Activated T-cell treated with anti-CD3 and anti-CD28 coated beads, Interleukin-2, amount 50 U/mL, for 72 hours (primary cell): ENCODE data around the gene GAGE10. TPM values are rescaled to one million over a fixed set of nuclear protein-coding genes. Genes with fewer than 3 reads are reported as not detected.

Source experiments
- ATAC-seq, 2 donors: fragments of 150-1000 bp; cut with Tn5 transposase; replicated peaks in 1 of 2; 2 replicates each; pipeline ENCODE4 v1.10.0; 2021; ENCODE audit warnings: moderate library complexity in 2 of 2, mild to moderate bottlenecking in 1 of 2
- DNase-seq, 2 donors: peaks; one replicate each; pipeline ENCODE4 v3.0.0; 2021 to 2022; ENCODE audit warnings: mixed read lengths in 1 of 2
- H3K27ac Mint-ChIP-seq: one replicate; pipeline ENCODE4 v1.8.0; 2022; ENCODE audit warnings: mild to moderate bottlenecking, moderate library complexity, mixed read lengths
- H3K27me3 Mint-ChIP-seq: one replicate; pipeline ENCODE4 v1.8.0; 2022; ENCODE audit warnings: low read depth, mixed read lengths
- H3K36me3 Mint-ChIP-seq, 2 donors: one replicate each; pipeline ENCODE4 v1.8.0; 2022; ENCODE audit warnings: mixed read lengths in 2 of 2, mild to moderate bottlenecking in 1 of 2; ENCODE audit not compliant: insufficient read depth in 2 of 2
- H3K4me1 Mint-ChIP-seq: one replicate; pipeline ENCODE4 v1.8.0; 2022; ENCODE audit warnings: low read depth, mixed read lengths
- H3K4me3 Mint-ChIP-seq, 2 donors: one replicate each; pipeline ENCODE4 v1.8.0; 2022; ENCODE audit warnings: mild to moderate bottlenecking in 2 of 2, mixed read lengths in 2 of 2, moderate library complexity in 2 of 2
- H3K9me3 Mint-ChIP-seq, 2 donors: one replicate each; pipeline ENCODE4 v1.8.0; 2022; ENCODE audit warnings: mixed read lengths in 2 of 2
- total RNA-seq, 2 donors: library from RNA; stranded (reverse); gene quantifications; one replicate each; pipeline ENCODE4 v1.2.3, GENCODE V29; 2022

Gene GAGE10, protein sequence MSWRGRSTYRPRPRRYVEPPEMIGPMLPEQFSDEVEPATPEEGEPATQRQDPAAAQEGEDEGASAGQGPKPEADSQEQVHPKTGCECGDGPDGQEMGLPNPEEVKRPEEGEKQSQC
- total RNA-seq: not detected

- Mint-ChIP-seq H3K9me3 (no peaks in the 10 kb centered on the region), H3K4me3 (no peak within 1 kb of the TSS), H3K36me3 (no peaks in the 10 kb centered on the region), H3K4me1 (peaks cover 9% of the 10 kb centered on the region), H3K27me3 (peaks cover 20% of the 10 kb centered on the region), H3K27ac (no peak within 1 kb of the TSS)
- no peak for ATAC-seq
- DNase-seq: no peak
Measured at GRCh38 chrX:49303346-49303745, at the start of gene GAGE10. GAGE10 (plus strand) TSS chrX:49303646; CDS start chrX:49304860, 1,214 bp downstream.

GRCh38 chrX:49254639-49255038 lies 48.8 kb upstream of the GAGE10 start:
- H3K36me3 Mint-ChIP-seq: peaks cover 0 to 3% of the 10 kb centered on the region in 2 donors
- no peak overlapping the region for H3K27ac Mint-ChIP-seq

DNA sequence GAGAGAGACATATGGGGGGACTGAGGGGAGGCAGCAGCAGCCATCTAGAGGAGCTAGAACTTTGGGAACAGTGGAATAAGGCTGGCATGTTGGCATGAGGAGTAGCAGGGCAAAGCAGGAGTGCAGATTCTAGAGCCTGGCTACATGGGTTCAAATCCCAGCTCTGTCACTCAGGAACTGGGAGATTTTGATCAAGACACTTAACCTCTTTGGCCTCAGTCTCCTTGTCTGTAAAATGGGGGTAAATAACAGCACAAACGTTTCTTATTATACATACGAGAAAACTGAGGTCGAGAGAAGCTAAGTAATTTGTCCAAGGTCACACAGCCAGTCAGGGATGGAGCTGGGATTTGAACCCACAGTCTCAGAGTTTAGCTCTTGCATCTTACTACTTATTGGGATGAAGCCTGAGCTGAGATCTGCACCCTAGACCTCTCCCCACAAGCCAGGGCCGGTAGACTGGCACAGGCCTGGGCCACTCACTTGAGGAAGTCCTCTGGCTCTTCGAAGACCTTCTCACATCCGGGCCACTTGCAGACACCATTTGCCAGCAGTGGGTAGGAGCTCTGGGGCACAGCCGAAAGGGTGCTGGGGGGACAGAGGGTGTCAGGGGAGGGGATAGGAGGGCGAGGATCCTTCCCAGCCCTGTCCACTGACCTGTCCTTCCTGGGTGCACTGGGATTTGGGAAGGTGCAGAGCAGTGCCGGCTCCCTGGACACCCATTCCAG lies 47.0 kb upstream of the GAGE10 start:
- DNase-seq (no peak), ATAC-seq (no peak)
- Mint-ChIP-seq H3K27ac (no peak overlapping the region), H3K4me3 (no peak overlapping the region), H3K4me1 (peaks cover 19% of the 10 kb centered on the region), H3K27me3 (no peaks in the 10 kb centered on the region), H3K9me3 (no peaks in the 10 kb centered on the region), H3K36me3 (peaks cover 0 to 1% of the 10 kb centered on the region in 2 donors)

More at GRCh38 chrX:49254639-49255038, 48.8 kb upstream of the GAGE10 start:
- peaks cover 21% of the 10 kb centered on the region for H3K4me1 Mint-ChIP-seq
- no peaks in the 10 kb centered on the region for H3K27me3 Mint-ChIP-seq
- no peak for ATAC-seq
- no peaks in the 10 kb centered on the region for H3K9me3 Mint-ChIP-seq
- no peak for DNase-seq
- no peak overlapping the region for H3K4me3 Mint-ChIP-seq

DNA sequence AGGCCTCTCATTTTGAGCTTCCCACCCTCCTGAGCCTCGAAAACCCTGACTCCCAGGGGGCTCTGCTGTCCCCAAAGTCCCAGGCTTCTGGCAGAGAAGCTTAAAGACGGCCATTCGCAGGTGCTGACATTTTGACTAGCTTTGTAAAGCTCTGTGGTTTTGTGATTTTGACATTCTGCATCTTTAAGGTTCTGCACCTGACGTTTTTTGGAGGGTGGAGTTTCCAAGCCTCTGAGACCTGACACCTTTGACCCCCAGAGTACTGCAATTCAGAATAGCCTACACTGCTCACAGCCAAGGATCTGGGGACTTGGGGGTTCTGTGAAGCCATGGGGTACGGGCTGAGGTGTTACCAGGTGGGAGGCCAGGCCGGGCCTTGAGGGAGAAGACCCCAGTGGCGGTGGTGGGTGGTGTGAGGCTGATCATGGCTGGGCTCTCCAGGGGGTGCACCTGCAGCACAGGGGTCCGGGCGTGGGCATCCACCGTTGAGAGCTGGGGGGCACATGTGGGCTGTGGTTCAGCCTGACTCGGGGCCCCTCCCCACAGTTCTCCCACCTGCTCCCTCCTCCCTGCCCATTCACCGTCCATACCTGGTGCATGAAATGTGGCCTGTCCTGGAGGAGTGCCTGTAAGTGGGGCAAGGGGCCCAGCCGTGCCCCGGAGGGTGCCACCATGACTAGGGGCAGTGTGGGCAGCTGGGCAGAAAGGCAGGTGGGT lies 46.2 kb upstream of the GAGE10 start:
- H3K27me3 Mint-ChIP-seq: no peaks in the 10 kb centered on the region
- peaks cover 25% of the 10 kb centered on the region for H3K4me1 Mint-ChIP-seq
- no peaks in the 10 kb centered on the region for H3K9me3 Mint-ChIP-seq
- peak overlapping the region in 1 of 2 donors; percentile 31 for H3K4me3 Mint-ChIP-seq
- H3K36me3 Mint-ChIP-seq: peaks cover 0 to 1% of the 10 kb centered on the region in 2 donors
- ATAC-seq (peak in 1 of 2 donors; percentile 21), DNase-seq (no peak)
- no peak overlapping the region for H3K27ac Mint-ChIP-seq

- Mint-ChIP-seq H3K4me3 (peak overlapping the region; percentile 31 to 57), H3K36me3 (peaks cover 0 to 1% of the 10 kb centered on the region in 2 donors), H3K9me3 (no peaks in the 10 kb centered on the region), H3K4me1 (peaks cover 34% of the 10 kb centered on the region), H3K27me3 (no peaks in the 10 kb centered on the region), H3K27ac (peak overlapping the region; percentile 65)
- ATAC-seq (peak; percentile 48 to 57), DNase-seq (no peak)
Measured at GRCh38 chrX:49257846-49258748, 45.3 kb upstream of the GAGE10 start.

- Mint-ChIP-seq H3K4me1 (peaks cover 37% of the 10 kb centered on the region), H3K36me3 (peaks cover 0 to 1% of the 10 kb centered on the region in 2 donors), H3K4me3 (peak overlapping the region; percentile 2 to 34), H3K9me3 (no peaks in the 10 kb centered on the region), H3K27me3 (no peaks in the 10 kb centered on the region), H3K27ac (no peak overlapping the region)
- DNase-seq: no peak
- no peak for ATAC-seq
Measured at GRCh38 chrX:49258749-49259124, 44.7 kb upstream of the GAGE10 start.

GRCh38 chrX:49260221-49260985 lies 43.0 kb upstream of the GAGE10 start:
- peaks cover 53% of the 10 kb centered on the region for H3K4me1 Mint-ChIP-seq
- no peak overlapping the region for H3K27ac Mint-ChIP-seq

GRCh38 chrX:49262603-49263002 lies 40.8 kb upstream of the GAGE10 start:
- H3K27ac Mint-ChIP-seq: peak overlapping the region; percentile 94
- peaks cover 49% of the 10 kb centered on the region for H3K4me1 Mint-ChIP-seq
- H3K27me3 Mint-ChIP-seq: peaks cover 6% of the 10 kb centered on the region
- no peaks in the 10 kb centered on the region for H3K9me3 Mint-ChIP-seq
- H3K4me3 Mint-ChIP-seq: peak overlapping the region; percentile 69 to 73
- H3K36me3 Mint-ChIP-seq: no peaks in the 10 kb centered on the region
- DNase-seq (no peak), ATAC-seq (peak; percentile 58 to 69)

More at GRCh38 chrX:49260221-49260985, 43.0 kb upstream of the GAGE10 start:
- no peak for DNase-seq
- Mint-ChIP-seq H3K27me3 (no peaks in the 10 kb centered on the region), H3K4me3 (peak overlapping the region; percentile 36 to 47), H3K9me3 (no peaks in the 10 kb centered on the region), H3K36me3 (peaks cover 0 to under 1% of the 10 kb centered on the region in 2 donors)
- no peak for ATAC-seq

GRCh38 chrX:49263631-49264030 lies 39.8 kb upstream of the GAGE10 start:
- Mint-ChIP-seq H3K9me3 (no peaks in the 10 kb centered on the region), H3K36me3 (no peaks in the 10 kb centered on the region), H3K4me3 (peak overlapping the region; percentile 69 to 73), H3K27me3 (peaks cover 8% of the 10 kb centered on the region), H3K27ac (peak overlapping the region; percentile 47), H3K4me1 (peaks cover 52% of the 10 kb centered on the region)
- no peak for DNase-seq
- no peak for ATAC-seq

- peaks cover 8% of the 10 kb centered on the region for H3K27me3 Mint-ChIP-seq
- H3K4me3 Mint-ChIP-seq: peak within 1 kb of the TSS; percentile 69 to 73
- no peaks in the 10 kb centered on the region for H3K36me3 Mint-ChIP-seq
- ATAC-seq (no peak), DNase-seq (no peak)
- no peaks in the 10 kb centered on the region for H3K9me3 Mint-ChIP-seq
- peak within 1 kb of the TSS; percentile 89 for H3K27ac Mint-ChIP-seq
- H3K4me1 Mint-ChIP-seq: peaks cover 52% of the 10 kb centered on the region
Measured at GRCh38 chrX:49264460-49264859, 39.0 kb upstream of the GAGE10 start, which contains the start of gene FOXP3. FOXP3 (minus strand) TSS chrX:49264710; CDS start chrX:49258505, 6,205 bp downstream.

DNA sequence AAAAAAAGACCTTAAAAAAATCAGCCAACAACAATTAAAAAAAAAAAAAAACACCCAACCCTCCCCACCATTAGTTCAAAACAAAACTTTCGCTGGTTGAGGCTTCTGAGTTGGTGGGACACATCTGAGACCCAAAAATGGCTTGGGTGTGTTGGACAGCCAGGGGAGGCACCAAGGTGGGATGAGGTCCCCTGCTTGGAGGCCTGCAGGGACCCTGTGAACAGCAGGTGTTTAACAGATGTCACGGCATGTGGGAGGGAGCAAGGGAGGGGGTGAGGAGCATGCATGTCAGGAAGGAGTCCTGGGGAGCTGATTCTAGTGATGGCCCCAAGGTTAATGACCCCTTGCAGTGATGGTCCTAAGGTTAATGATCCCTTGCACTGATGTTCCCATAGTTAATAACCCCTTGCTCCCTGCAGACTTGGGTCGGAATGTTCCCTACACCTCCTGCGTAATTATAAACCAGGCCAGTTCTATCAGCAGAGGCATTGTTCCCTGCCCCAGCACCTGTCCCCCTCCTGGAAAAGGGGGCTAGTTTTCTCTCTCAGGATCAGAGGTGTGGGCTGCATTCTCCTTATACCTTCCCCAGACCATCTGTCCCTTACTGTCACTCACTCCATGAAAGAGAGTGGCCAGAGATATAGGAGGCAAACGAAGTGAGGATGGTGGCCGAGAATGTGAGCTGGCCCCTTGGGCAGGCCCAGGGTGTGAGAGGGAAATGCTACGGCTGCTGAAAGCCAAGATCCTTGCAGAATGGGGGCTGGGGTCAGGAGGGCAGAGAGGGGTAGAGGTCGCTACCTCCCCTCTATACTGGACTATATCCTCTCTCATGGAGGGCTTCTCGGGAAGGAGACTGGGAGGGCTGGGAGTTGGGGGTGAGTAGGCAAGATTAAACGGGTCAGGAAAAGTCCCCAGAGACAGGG lies 36.7 kb upstream of the GAGE10 start:
- DNase-seq (no peak), ATAC-seq (no peak)
- H3K27me3 Mint-ChIP-seq: peaks cover 8% of the 10 kb centered on the region
- peaks cover 55% of the 10 kb centered on the region for H3K4me1 Mint-ChIP-seq
- H3K9me3 Mint-ChIP-seq: no peaks in the 10 kb centered on the region
- H3K27ac Mint-ChIP-seq: no peak overlapping the region
- peaks cover 3 to 5% of the 10 kb centered on the region in 2 donors for H3K36me3 Mint-ChIP-seq
- H3K4me3 Mint-ChIP-seq: peak overlapping the region; percentile 86 to 95
